ENCODE measurements around the gene TAGLN. TPM values are rescaled to one million over a fixed set of nuclear protein-coding genes. Genes with fewer than 3 reads are reported as not detected.
"Not testable (repeated sequence)": the region's sequence is repeated elsewhere in the genome, so short reads cannot be mapped to it uniquely, and the experiment has no call there.

The TAGLN gene
- polyA plus RNA-seq, 1 of the 3 experiments (the other 2 are of a cell fraction), result 519 TPM

- H3K9me2 ChIP-seq; DNase-seq; H3K9me3 ChIP-seq; H3K4me3 ChIP-seq (ENCODE audit: low read depth in 2 of 2, low read length in 1 of 2); POLR2A ChIA-PET; H3K9ac ChIP-seq; H2AFZ ChIP-seq (ENCODE audit: low read depth); H3K27ac ChIP-seq (ENCODE audit: low read depth in 2 of 2, low read length in 1 of 2); CTCF ChIA-PET; H3K27me3 ChIP-seq (ENCODE audit: insufficient read depth); H3K4me2 ChIP-seq; H3K4me1 ChIP-seq (ENCODE audit: control insufficient read depth in 1 of 2, insufficient read depth in 2 of 2, low read depth in 1 of 2, low read length in 1 of 2): not testable (repeated sequence)
- Histone ChIP-seq H3F3A (replicated peaks; ENCODE audit: insufficient read depth) (peaks cover 34% of the 10 kb centered on the region), H3K79me2 (ENCODE audit: insufficient read depth) (peaks cover 15% of the 10 kb centered on the region; the same call in 1 of the 2 replicates), H3K36me3 (replicated peaks in 1 of 2; ENCODE audit: control insufficient read depth in 1 of 2, insufficient read depth in 2 of 2, low read length in 1 of 2) (peaks cover 7 to 29% of the 10 kb centered on the region in 2 experiments), H4K20me1 (ENCODE audit: insufficient read depth) (peaks cover 19% of the 10 kb centered on the region; the same call in 1 of the 2 replicates)
- 94% methylated on average over 5 of the region's 5 CpGs for WGBS (ENCODE audit: low lambda C conversion rate)
Observed at GRCh38 chr11:117207481-117207880, 8.3 kb downstream of the TAGLN start.

GRCh38 chr11:117208710-117209109 lies 9.5 kb downstream of the TAGLN start:
- H3K27me3 ChIP-seq (ENCODE audit: insufficient read depth); H3K9me2 ChIP-seq; DNase-seq; CTCF ChIA-PET; H4K20me1 ChIP-seq (ENCODE audit: insufficient read depth); H3K4me3 ChIP-seq (ENCODE audit: low read depth in 2 of 2, low read length in 1 of 2); H3K9ac ChIP-seq; H3K9me3 ChIP-seq; POLR2A ChIA-PET; H3K79me2 ChIP-seq (ENCODE audit: insufficient read depth); H3K4me1 ChIP-seq (ENCODE audit: control insufficient read depth in 1 of 2, insufficient read depth in 2 of 2, low read depth in 1 of 2, low read length in 1 of 2); H3K27ac ChIP-seq (ENCODE audit: low read depth in 2 of 2, low read length in 1 of 2); H2AFZ ChIP-seq (ENCODE audit: low read depth); H3K4me2 ChIP-seq: not testable (repeated sequence)
- peaks cover 7 to 31% of the 10 kb centered on the region in 2 experiments for H3K36me3 ChIP-seq (replicated peaks in 1 of 2; ENCODE audit: control insufficient read depth in 1 of 2, insufficient read depth in 2 of 2, low read length in 1 of 2)
- 93% methylated on average over 6 of the region's 13 CpGs for WGBS (ENCODE audit: low lambda C conversion rate)
- peak; percentile 21; the same call in 1 of the 2 replicates for TF ChIP-seq CTCF (IDR thresholded peaks at IDR 0.05)
- H3F3A ChIP-seq (replicated peaks; ENCODE audit: insufficient read depth), result peaks cover 30% of the 10 kb centered on the region

GRCh38 chr11:117209351-117210125 lies 10.4 kb downstream of the TAGLN start:
- WGBS (ENCODE audit: low lambda C conversion rate), result 89% methylated on average over 7 of the region's 8 CpGs
- H3K4me1 ChIP-seq (ENCODE audit: control insufficient read depth in 1 of 2, insufficient read depth in 2 of 2, low read depth in 1 of 2, low read length in 1 of 2); H4K20me1 ChIP-seq (ENCODE audit: insufficient read depth); H3K9me2 ChIP-seq; POLR2A ChIA-PET; H3K27ac ChIP-seq (ENCODE audit: low read depth in 2 of 2, low read length in 1 of 2); H3K79me2 ChIP-seq (ENCODE audit: insufficient read depth); H3K4me3 ChIP-seq (ENCODE audit: low read depth in 2 of 2, low read length in 1 of 2); CTCF ChIA-PET; H3K9me3 ChIP-seq; H3K4me2 ChIP-seq; H3K27me3 ChIP-seq (ENCODE audit: insufficient read depth); DNase-seq; H2AFZ ChIP-seq (ENCODE audit: low read depth); H3K9ac ChIP-seq: not testable (repeated sequence)
- Histone ChIP-seq H3F3A (replicated peaks; ENCODE audit: insufficient read depth) (peaks cover 29% of the 10 kb centered on the region), H3K36me3 (replicated peaks in 1 of 2; ENCODE audit: control insufficient read depth in 1 of 2, insufficient read depth in 2 of 2, low read length in 1 of 2) (peaks cover 7 to 24% of the 10 kb centered on the region in 2 experiments)

GRCh38 chr11:117210620-117211019 lies 11.4 kb downstream of the TAGLN start:
- Histone ChIP-seq H3K4me1 (ENCODE audit: control insufficient read depth in 1 of 2, insufficient read depth in 2 of 2, low read depth in 1 of 2, low read length in 1 of 2) (no peaks in the 10 kb centered on the region), H3K9me2 (no peaks in the 10 kb centered on the region), H3K79me2 (ENCODE audit: insufficient read depth) (no peaks in the 10 kb centered on the region), H4K20me1 (ENCODE audit: insufficient read depth) (no peaks in the 10 kb centered on the region), H2AFZ (ENCODE audit: low read depth) (no peak overlapping the region), H3K9ac (no peak overlapping the region), H3K27ac (ENCODE audit: low read depth in 2 of 2, low read length in 1 of 2) (no peak overlapping the region), H3K27me3 (ENCODE audit: insufficient read depth) (no peaks in the 10 kb centered on the region), H3K9me3 (no peaks in the 10 kb centered on the region), H3K4me3 (ENCODE audit: low read depth in 2 of 2, low read length in 1 of 2) (no peak overlapping the region), H3K36me3 (replicated peaks in 1 of 2; ENCODE audit: control insufficient read depth in 1 of 2, insufficient read depth in 2 of 2, low read length in 1 of 2) (peaks cover 7 to 18% of the 10 kb centered on the region in 2 experiments), H3K4me2 (no peak overlapping the region), H3F3A (replicated peaks; ENCODE audit: insufficient read depth) (peaks cover 19% of the 10 kb centered on the region)
- ChIA-PET POLR2A (no interaction called here), CTCF (interaction anchor here (2.5 kb wide), 1 partner anchor 16 kb away, joined by 7 read pairs; no protein-coding TSS in a partner anchor)
- TF ChIP-seq SMC3 (IDR thresholded peaks at IDR 0.05; ENCODE audit: low read depth, low read length), result no peak
- DNase-seq, result no peak
- WGBS (ENCODE audit: low lambda C conversion rate), result 89% methylated on average over 3 of the region's 3 CpGs
